SKM-1 treated with dmso at 0.1 percent for 144 hours (cell line): ENCODE data around the gene DNAAF8.
"Not testable (repeated sequence)": the region's sequence is repeated elsewhere in the genome, so short reads cannot be mapped to it uniquely, and the experiment has no call there.

Experiments used
- DNase-seq: peaks from one replicate; lab custom pipeline; 2025; ENCODE audit not compliant: unreplicated experiment; lab: John Stamatoyannopoulos, UW

The DNAAF8 gene

DNA sequence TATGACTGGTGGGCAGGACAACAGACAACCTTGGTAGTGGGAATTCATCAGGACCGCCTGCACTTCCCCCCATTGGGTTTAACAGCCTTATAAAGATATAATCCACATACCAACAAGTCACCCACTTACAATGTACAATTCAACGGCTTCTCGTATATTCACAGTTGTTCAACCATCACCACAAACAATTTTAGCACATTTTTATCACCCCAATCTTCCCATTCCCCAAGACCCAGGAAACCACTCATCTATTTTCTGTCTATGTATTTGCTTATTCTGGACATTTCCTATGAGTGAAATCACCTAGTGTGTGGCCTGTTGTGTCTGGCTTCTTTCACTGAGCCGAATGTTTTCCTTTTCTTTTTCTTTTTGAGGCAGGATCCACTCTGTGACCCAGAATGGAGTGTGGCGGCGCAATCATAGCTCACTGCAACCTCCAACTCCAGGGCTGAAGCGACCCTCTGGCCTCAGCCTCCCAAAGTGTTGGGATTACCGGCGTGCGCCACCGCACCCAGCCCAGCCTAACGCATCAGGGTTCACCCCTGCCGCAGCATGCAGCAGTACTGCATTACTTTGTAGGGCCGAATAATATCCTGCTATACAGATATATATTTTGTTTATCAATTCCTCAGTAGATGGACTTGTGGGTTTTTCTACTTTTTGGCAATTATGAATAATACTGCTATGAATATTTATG, 11.1 kb upstream of the DNAAF8 start:
- DNase-seq: no peak

DNA sequence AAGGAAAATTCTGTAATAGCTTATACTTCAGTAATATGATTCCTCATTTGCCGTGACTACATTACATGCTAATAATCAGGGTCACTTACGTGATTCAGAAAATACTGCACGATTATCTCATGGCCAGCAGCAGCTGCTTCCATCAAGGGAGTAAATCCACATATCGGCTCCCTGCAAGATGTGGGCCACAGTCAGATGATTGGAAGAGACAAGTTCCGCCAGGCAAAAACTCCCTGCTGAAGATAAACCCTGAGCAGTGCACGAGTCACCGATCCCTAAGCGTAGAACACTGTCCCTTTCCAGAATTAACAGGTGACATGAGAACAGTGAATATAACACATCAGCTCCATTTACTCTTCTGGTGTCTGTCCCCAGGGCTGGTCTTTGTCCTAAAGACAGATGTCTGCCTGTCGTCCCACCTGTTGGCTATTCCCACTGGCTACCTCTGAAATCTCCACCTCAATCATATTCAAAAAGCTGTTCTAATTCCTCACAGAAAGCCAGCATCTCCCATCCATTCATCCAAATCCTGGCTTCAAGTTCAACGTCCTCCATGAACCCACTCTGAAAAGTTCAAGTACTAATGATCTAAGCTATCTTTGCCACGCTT, 9.6 kb upstream of the DNAAF8 start:
- no peak for DNase-seq

DNA sequence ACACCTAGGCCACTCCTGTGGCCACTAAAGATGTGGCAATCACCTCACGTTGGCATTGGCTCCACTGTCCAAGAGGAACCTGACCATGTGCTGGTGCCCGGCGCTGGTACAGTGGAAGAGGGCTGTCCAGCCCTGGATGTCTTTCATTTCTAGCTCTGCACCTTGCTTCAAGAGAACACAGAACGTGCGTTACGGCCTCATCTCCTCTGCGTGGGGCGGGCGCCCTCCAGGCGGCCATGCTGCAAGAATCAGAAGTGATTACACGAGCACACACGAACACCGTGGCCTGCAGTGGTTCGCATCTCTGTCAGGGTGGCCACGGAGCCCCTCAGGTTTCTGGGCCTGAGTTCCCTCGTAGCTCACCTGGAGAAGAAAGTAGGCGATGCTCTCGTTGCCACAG, 7.7 kb upstream of the DNAAF8 start:
- no peak for DNase-seq

DNA sequence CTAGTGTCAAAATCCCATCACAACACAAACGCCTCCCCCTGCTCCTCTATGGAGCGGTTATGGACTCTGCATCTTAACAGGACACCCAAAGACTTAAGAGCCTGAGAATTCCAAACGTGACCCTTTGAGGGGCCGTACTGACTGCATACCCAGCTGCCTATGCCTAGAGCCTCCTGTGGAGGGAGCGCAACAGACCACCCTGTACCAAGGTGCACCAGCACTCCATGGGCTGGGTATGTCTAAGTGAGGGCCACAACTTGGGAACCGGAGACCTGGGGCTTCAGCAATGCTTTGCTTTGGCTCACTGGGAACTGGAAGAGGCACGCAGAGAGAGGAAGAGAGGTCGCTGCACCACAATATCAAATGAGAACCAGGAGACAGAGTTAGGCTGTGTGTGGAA, 5.7 kb upstream of the DNAAF8 start:
- no peak for DNase-seq

DNA sequence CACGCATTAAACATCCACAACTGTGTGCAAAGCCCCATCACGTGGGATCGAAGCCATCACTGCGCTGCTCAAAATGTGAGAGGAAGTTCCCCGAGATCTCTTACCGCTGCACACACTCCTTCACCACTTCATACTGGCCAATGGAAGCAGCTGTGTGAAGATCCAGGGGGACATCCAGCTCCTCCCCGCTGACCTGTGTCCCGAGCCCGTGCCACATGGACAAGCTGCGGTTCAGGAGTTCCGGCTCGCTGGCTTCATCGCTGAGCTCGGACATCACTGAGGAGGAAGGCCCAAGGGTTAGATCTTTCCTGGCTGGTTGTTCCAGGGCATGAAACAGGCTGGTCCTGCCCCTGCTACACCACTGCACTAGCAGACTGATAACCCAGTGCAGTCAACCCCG, 4.5 kb upstream of the DNAAF8 start:
- DNase-seq: no peak

DNA sequence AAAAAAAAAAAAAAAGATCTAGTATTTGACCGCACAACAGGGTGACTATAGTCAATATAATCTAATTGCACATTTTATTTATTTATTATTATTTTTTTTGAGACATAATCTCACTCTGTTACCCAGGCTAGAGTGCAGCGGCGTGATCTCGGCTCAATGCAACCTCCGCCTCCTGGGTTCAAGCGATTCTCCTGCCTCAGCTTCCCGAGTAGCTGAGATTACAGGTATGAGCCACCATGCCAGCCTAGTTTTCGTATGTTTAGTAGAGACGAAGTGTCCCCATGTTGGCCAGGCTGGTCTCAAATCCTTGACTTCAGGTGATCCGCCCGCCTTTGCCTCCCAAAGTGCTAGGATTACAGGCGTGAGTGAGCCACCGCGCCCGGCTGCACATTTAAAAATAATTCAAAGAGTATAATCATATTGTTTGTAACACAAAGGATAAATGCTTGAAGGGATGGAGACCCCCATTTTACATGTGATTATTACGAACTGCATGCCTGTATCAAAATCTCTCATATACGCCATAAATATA, 1.1 kb upstream of the DNAAF8 start:
- no peak for DNase-seq

DNA sequence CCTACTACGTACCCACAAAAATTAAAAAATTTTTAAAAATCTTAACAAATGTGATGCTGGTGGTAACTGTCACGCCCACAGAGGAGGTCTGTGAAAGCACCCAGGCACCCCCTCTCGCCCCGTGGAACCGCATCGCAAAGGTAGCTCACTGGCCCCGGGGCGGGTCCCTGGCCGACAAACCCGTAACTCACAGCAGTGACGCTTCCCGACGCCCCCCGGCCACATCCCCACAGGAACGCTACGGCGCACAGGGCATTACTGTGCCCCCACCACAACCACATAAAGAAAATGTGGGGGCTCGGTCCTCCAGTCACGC, 632 bp upstream of the DNAAF8 start:
- DNase-seq: no peak

DNA sequence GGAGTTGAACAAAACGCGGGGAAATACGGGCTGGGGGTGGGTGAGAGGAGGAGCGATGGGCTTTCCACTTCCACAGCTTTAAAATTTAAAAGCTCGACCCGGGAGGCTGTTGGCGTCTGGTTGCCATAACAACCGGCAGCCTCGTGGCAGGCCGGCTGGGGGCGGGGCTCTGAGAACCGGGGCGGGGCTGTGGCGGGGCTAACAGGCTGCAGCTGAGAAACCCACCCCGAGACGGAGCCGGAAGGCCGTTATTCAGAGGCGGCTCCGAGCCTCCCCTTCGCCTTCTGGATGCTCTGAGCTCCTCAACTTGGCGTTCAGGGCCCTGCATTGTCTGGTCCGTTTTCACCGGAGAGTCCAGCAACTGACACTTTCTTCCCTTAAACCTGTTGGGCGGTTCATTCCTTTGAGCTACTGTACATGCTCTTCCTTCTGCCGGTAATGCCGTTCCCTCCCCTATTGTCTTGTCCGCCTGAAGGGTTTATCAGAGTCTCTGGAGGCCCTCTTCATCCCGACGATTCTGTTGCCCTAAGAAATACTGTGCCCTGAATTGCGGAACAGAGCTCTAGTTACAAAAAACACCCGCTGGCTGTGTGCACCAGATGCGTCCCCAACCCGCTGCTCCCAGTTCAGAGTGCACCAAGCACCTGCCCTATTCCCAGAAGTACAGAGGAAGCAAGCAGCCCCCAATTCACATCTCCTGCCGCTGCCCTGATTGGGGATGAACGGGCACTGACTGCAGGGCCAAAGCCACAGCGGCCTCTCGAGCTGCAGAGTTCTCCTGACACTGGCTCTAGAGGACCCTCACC, 596 bp downstream of the DNAAF8 start:
- DNase-seq: peak; percentile 76

DNA sequence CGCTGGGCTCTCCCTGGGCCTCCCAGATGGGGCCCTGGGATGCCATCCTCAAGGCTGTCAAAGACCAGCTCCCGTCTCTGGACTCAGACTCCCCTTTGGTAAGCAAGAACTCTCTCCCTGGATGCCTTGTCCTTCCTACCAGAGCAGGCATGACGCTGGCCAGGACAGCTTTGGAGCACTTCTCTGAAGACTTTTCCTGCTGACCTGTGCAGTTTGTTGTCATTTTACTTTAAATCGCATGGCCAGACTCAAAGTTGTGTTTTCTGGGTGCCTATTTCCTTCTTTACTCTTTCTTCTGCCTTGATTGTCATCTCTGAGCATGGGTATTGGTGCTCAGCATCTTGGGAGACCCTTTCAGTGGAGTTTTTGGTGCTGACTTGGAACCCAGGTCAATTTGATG, 2.2 kb downstream of the DNAAF8 start:
- no peak for DNase-seq

DNA sequence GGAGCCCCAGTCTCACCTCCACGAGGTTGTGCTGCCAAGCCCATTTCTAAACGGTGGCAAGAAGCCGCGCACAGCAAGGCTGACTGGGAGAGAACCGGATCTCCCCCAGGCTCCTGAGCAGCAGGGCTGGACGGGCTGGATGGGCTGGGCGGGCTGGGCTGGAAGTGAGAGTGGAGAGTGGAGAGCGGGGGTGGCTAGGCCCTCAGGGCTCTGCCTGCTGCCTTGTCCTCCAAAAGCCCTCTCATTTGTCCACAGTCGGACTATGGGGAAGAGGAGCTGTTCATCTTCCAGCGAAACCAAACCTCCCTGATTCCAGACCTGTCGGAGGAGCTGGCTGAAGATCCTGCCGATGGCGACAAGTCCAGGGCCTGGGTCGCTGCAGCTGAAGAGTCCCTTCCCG, 3.2 kb downstream of the DNAAF8 start:
- DNase-seq: no peak

DNA sequence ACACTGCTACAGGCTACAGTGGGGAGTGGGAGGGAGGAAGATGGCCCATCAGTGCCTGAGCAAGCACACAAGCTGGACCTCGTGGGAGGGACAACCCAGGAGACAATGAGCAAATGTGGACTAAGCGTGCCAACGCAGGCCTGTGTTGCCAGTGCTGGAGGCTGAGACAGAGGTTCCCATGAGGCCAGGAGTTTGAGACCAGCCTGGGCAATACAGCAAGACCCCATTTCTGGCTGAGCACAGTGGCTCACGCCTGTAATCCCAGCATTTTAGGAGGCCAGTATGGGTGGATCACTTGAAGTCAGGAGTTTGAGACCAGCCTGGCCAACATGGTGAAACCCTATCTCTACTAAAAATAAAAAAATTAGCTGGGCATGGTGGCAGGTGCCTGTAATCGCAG, 4.0 kb downstream of the DNAAF8 start:
- DNase-seq: not testable (repeated sequence)

DNA sequence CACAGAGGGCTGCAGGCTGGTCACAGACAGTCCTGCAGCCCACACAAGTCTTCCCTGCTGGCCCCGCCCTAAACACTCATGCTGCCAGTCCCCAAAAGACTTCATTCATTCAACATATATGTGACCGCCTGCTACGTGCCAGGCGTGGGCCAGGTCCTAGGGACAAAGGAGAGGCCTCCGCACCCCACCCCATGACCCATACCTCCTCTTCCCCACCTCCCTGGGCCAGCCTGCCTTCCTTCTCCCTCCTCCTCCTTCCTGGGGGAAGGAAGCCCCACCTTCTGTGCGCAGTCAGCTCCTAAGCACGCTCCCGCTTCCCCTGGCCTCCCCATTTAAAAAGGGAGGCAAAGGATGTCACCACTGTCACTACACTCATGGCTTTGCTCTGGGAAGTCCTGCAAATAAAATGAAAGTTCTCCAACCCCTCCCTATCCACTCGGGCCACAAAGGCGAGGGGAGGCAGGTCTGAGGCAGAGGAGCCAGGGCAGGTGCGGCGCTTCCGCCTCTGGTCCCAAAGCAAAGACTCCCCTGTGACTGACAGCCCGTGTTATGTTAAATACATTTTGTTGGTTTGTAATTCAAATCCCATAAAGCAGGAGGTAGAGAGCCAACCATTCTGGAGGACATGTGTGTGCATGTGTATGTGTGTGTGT, 9.0 kb downstream of the DNAAF8 start:
- DNase-seq: no peak

DNA sequence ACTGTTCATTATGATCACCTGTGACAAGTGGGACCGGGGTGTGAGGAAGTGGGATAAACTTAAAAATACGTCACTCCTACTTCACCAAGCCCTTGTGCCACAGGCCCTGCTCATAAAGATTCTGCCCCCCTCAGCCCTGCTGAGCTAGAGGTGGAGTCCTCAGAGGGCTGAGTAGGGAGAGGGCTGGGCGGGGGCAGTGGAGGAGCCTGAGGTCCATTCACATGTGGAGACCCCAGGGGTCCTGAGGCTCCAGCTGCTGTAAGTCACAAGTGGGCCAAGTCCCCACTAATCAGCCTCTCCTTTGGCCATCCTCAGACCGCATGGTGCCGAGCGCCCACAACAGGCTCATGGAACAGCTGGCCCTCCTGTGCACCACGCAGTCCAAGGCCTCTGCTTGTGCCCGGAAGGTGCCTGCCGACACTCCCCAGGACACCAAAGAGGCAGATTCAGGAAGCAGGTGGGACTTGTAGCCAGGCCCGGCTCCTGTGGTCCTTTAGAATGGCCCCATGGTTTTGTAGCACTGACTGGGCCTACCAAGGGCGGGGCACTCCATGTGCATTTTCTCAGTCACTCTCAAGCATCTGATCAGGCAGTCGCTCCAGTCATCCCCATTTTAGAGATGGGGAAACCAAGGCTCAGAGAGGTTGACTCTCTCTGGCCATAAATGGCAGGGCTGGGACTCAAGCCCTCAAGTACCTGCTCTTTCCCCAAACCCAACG, 10.4 kb downstream of the DNAAF8 start:
- DNase-seq: no peak

DNA sequence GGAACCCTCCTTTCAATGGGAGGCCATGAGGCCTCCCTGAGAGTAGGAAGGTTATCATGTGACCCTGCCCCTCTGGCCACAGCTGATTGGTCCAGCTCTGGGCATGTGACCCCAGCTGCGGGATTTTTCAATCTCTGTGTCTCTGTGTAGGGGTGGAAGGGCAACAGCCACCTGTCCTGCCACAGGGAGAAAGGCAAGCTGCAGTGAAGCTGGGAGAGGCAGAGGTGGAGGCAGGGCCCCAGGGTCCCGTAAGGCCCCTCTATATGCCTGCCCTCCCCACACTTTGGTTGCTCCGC, 10.9 kb downstream of the DNAAF8 start:
- DNase-seq: no peak

DNA sequence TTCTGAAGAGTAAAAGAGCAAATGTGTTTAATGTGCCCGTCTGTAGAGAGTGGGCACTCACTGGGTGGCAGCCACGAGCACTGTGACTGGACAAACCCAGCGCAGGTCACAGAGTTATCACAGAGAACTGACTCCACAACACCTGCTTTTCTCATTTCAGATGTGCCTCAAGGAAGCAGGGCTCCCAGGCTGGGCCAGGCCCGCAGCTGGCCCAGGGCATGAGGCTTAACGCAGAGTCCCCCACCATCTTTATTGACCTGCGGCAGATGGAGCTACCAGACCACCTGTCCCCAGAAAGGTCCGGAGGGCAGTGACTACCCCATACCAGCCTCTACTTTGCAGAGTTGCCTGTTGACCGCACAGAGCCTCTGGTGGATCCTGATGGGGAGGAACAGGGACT, 11.9 kb downstream of the DNAAF8 start:
- DNase-seq: no peak

DNA sequence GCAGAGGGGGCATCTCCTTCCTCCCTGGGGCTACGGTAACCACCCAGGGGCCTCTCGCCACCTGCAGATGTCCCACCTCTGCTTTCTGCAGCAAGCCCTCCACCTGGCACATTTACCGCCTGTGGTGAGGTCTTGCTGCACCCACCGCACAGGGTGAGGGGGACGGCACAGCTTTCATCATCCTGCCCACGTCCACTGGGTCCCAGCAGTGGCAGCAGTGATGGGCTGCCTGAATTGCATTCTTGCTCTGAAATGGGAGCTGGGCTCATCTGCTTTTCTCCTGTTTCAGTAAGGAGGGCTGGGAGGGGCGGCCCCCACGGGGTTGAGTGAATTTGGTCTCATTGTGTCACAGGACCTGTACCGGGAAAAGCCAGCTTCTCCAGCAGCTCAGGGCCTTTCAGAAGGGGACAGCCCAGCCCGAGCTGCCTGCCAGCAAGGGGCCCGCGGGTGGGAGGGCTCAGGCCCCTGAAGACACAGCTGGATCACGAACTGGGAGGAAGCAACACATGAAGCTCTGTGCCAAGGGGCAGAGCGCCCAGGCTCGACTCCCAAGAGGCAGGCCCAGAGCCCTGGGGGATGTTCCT, 12.7 kb downstream of the DNAAF8 start:
- DNase-seq: no peak

DNA sequence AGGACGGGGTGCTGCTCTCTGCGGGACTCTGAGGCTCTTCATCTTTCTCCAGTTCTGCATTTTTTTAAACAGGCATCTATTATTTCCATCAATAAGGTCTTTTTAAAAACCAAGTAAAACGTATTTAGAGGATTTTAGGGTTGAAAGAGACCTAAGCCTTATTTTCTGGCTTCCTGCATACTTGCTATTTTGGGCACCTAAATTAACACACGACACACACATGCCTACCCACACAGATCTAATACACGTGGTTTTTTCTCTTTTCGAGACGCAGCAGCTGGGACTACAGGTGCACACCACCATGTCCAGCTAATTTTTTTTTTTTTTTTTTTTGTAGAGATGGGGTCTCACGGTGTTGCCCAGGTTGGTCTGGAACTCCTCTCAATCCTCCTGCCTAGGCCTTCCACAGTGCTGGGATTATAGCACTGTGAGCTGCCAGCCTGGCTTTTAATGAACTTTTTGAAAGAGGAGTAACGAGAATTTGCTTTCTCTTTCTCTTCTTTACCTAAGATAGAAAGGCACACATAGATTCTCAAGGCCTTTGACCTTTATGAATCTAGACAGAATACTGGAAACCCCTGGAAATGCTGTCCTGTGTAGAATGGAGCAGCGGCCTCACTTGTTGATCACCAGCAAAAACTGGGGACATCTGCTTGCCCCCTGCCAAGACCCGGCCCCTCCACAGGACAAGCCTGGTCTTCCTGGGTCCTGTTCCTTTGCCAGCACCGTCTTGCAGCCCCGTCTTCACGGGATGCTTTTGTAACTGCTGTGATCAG, 13.8 kb downstream of the DNAAF8 start:
- no peak for DNase-seq

DNA sequence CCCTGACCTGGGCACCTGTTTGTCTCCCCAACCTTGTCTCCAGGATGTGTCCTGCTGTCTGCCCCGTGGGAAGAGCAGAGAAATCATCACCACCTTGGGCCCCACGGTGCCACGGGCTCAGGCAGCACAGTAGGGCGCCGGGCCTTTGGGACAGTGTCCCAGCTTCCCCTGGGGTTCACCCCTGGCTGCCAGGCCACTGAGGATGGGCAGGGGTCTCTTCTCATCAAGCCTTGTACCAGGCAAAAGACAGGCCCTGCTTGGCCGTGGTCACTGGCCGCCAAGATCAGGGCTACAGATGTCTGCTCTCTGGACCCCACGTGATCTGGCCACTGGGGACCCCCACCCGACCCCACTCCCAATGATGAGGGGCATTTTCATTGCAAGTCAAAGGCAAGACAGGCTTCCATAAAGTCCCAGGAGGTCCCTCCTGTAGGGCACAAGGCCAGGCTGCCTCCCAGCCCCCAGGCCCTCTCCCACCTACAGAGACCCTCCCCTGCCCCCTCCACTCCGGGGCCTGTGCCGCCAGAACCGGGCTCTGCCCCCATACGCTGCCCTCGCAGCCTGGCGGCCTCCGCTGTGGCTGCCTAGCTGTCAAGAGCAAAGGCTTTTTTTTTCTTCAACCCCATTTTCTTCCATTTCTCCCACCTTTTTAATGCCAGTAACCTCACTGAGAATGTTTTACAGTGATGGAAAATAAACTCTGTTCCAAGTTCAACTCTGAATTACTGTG, 14.5 kb downstream of the DNAAF8 start:
- DNase-seq: no peak

DNA sequence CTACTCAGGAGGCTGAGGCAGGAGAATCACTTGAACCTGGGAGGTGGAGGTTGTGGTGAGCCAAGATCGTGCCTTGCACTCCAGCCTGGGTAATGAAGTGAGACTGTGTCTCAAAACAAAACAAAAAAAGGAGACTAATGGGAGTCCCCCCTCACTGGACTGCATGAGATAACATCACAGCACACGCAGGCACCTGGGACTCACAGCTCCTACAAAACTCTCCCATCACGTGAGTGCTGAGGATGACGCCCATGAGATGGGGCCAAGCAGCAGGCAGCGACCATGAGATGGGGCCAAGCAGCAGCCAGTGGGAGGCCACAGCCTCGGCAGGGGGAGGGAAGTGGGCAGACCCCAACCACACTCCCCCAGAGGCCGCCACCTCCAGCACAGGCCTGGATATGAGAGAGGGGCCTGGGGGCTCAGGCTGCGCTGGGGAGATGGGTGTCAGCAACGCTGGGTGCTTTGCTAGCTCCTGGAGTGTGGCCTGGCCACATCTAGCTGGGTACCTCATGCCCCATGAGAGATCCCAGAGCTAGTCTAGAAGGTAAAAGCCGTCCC, 15.4 kb downstream of the DNAAF8 start:
- DNase-seq: no peak
